OCI-LY7 (cell line): Measurements from ENCODE around the gene FMN1.

Source experiments
- EZH2phosphoT487 ChIP-seq: fragments of 200-600 bp; sonication (generic); IDR thresholded peaks from 2 replicates; pipeline ENCODE4 v1.6.1; 2018; ENCODE audit warnings: low read depth, borderline replicate concordance, mild to moderate bottlenecking, mixed run types, antibody characterized with exemption, low read length, moderate library complexity, mixed read lengths
- TF ChIP-seq, protein P1 (sequence below): fragments of 200-600 bp; sonication (generic); conservative IDR thresholded peaks from 2 replicates; pipeline ENCODE4 v1.5.1; 2014; ENCODE audit warnings: mild to moderate bottlenecking, antibody characterized with exemption, low read length, moderate library complexity, mixed read lengths

DNA sequence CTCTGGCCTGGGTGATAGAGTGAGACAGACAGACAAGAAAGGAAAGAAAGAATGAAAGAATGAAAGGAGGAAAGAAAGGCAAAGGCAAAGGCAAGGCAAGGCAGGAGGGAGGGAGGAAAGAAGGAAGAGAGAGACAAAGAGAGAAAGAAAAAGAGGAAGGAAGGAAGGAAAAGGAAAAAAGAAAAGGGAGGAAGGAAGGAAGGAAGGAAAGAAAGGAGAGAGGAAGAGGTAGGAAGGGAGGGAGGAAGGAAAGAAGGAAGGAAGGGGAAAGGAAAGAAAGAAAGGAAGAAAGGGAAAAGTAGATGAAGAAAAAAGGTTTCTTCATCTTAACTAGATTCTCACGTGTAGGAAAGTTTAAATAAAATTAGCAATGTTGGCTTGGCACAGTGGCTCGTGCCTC lies 334.5 kb downstream of the FMN1 start:
- no peak for TF ChIP-seq EZH2phosphoT487
- TF ChIP-seq, protein P1, sequence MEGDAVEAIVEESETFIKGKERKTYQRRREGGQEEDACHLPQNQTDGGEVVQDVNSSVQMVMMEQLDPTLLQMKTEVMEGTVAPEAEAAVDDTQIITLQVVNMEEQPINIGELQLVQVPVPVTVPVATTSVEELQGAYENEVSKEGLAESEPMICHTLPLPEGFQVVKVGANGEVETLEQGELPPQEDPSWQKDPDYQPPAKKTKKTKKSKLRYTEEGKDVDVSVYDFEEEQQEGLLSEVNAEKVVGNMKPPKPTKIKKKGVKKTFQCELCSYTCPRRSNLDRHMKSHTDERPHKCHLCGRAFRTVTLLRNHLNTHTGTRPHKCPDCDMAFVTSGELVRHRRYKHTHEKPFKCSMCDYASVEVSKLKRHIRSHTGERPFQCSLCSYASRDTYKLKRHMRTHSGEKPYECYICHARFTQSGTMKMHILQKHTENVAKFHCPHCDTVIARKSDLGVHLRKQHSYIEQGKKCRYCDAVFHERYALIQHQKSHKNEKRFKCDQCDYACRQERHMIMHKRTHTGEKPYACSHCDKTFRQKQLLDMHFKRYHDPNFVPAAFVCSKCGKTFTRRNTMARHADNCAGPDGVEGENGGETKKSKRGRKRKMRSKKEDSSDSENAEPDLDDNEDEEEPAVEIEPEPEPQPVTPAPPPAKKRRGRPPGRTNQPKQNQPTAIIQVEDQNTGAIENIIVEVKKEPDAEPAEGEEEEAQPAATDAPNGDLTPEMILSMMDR: no peak
